Ovary (tissue), 3 donors: ENCODE results near the gene PPM1B.
"Not testable (repeated sequence)": the region's sequence is repeated elsewhere in the genome, so short reads cannot be mapped to it uniquely, and the experiment has no call there.

Experiments
- POLR2A ChIP-seq: fragments of 450-650 bp; IDR thresholded peaks from one replicate; pipeline ENCODE4 v1.6.1; 2017; ENCODE audit warnings: antibody characterized with exemption, mild to moderate bottlenecking, moderate library complexity
- TF ChIP-seq, protein P1 (sequence below), 3 donors: fragments of 450-650 bp in 2 of 3; fragments of 200-600 bp in 1 of 3; IDR thresholded peaks; one replicate each; pipeline versions ENCODE4 v1.5.1 to v1.8.0; 2016 to 2022; ENCODE audit warnings: antibody characterized with exemption in 3 of 3, mild to moderate bottlenecking in 1 of 3
- donor health status: DM: no; HTN: no; CAD: no.

DNA sequence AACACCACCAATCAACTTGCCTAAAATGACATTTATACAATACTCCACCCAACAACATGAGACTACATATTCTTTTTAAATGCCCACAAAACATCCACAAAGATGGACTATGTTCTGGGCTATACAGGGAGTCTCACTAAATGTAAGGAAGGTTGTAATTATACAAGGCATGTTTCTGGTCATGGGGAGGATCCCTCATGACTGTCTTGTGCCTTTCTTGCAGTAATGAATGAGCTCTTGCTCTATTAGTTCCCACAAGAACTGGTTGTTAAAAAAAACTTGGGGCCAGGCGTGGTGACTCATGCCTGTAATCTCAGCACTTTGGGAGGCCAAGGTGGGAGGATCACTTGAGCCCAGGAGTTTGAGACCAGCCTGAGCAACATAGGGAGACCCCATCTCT is 89.1 kb downstream of the PPM1B start:
- TF ChIP-seq POLR2A: not testable (repeated sequence)
- TF ChIP-seq, protein P1, sequence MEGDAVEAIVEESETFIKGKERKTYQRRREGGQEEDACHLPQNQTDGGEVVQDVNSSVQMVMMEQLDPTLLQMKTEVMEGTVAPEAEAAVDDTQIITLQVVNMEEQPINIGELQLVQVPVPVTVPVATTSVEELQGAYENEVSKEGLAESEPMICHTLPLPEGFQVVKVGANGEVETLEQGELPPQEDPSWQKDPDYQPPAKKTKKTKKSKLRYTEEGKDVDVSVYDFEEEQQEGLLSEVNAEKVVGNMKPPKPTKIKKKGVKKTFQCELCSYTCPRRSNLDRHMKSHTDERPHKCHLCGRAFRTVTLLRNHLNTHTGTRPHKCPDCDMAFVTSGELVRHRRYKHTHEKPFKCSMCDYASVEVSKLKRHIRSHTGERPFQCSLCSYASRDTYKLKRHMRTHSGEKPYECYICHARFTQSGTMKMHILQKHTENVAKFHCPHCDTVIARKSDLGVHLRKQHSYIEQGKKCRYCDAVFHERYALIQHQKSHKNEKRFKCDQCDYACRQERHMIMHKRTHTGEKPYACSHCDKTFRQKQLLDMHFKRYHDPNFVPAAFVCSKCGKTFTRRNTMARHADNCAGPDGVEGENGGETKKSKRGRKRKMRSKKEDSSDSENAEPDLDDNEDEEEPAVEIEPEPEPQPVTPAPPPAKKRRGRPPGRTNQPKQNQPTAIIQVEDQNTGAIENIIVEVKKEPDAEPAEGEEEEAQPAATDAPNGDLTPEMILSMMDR (IDR thresholded peaks at IDR 0.05): not testable (repeated sequence)
